GM19452 (cell line): ENCODE measurements around the gene OMG.
"Not testable (repeated sequence)": the region's sequence is repeated elsewhere in the genome, so short reads cannot be mapped to it uniquely, and the experiment has no call there.

Experiments
- ATAC-seq: cut with Tn5 transposase; IDR thresholded peaks from one replicate; pipeline ENCODE4 v1.9.1; 2021; ENCODE audit not compliant: unreplicated experiment

The OMG gene

GRCh38 chr17:31266042-31266441 lies 31.0 kb downstream of the OMG start:
- ATAC-seq, result no peak

GRCh38 chr17:31262923-31263322 lies 34.1 kb downstream of the OMG start:
- ATAC-seq, result not testable (repeated sequence)

DNA sequence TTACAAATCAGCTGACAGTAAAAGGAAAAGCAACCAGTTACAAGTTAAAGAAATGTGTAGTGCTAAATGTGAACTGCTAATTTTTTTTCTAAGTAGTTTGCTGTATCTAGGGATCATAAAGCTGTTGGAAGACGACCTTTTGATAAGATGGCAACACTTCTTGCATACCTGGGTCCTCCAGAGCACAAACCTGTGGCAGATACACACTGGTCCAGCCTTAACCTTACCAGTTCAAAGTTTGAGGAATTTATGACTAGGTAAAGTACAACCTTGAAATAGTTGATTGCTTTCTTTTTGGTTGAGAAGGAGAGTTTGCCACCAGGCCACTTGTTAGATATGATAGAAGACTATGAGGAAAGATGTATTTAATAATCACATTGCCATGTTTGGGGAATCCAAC lies 35.4 kb downstream of the OMG start:
- ATAC-seq, result no peak

GRCh38 chr17:31260151-31260550 lies 36.9 kb downstream of the OMG start:
- ATAC-seq, result no peak

DNA sequence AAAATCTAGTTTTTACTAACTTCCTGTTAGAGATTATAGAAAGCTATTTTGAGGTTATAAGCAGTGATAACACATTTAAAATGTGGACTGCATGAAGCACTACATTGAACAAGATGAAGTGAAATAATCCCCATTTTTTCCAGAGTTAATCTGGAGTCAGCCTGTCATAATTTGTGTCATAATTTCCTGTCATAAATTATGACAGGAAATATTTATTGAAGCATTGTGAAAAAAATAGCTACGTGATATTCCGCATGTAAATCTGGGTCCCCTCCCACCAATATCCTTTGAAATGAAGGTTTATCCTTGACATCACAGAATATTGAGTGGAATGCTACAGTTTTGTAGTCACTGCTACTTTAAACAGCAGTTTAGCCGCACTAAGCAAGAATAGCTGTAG lies 40.1 kb downstream of the OMG start:
- no peak for ATAC-seq

DNA sequence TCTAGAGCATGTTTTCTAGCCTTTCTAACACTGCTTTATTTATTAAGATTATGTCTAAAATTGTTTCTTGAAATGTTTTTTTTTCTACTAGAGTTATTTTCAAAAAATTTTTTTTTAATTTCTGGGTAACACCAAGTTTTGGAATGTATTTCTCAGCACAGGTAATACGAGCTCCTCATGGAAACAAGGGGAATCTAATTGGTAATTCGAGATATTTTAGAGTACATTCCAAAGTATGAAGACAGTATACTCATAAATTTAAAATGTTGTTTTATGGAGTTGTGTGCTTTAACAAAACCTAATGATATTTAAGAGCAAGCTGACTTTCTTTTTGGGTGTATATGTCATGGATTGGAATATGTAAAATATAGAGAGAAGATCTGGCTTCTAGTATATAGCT lies 42.4 kb downstream of the OMG start:
- no peak for ATAC-seq

GRCh38 chr17:31252741-31253140 lies 44.3 kb downstream of the OMG start:
- no peak for ATAC-seq

GRCh38 chr17:31251970-31252328 lies 45.1 kb downstream of the OMG start:
- ATAC-seq, result no peak

DNA sequence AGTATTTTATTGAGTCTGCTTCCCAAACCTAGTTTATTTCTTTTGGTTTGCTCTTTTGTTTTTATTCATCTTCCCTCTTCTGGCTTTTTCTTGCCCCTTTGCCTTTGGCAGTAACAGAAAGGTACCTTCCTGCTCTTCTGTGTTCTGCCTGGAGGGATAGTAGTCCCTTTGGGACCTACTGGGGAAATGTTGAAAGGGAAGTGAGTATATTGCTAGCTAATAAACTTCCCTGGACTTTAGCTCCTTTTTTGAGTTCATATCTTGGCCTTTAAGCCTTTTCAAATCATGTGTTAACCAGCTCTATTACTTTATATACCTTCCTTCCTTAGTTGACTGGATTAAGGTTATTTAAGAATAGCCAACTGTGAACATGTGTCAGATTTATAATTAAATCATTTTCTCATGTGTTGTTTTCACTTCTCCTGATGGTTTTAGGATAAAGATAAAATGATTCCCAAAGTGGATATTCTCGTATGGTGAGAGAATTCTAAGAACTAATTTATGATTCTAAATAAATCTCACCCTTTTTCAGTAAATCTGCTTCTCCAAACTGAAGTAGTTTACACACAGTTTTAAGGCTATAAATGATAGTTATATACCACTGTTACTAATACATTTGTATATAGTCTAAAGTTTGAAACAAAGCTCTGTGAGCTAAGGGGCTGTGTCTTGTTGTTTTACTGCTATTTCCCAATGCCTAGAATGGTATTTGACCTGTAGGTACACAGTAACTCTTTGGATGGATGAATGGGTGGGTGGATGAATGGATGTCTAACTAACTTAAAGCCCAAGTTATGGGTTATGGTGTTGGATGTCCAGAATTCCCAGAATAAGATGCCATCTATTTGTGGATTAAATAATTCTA lies 45.7 kb downstream of the OMG start:
- no peak for ATAC-seq

GRCh38 chr17:31250229-31250628 lies 46.8 kb downstream of the OMG start:
- no peak for ATAC-seq

GRCh38 chr17:31249835-31250141 lies 47.3 kb downstream of the OMG start:
- ATAC-seq, result no peak

DNA sequence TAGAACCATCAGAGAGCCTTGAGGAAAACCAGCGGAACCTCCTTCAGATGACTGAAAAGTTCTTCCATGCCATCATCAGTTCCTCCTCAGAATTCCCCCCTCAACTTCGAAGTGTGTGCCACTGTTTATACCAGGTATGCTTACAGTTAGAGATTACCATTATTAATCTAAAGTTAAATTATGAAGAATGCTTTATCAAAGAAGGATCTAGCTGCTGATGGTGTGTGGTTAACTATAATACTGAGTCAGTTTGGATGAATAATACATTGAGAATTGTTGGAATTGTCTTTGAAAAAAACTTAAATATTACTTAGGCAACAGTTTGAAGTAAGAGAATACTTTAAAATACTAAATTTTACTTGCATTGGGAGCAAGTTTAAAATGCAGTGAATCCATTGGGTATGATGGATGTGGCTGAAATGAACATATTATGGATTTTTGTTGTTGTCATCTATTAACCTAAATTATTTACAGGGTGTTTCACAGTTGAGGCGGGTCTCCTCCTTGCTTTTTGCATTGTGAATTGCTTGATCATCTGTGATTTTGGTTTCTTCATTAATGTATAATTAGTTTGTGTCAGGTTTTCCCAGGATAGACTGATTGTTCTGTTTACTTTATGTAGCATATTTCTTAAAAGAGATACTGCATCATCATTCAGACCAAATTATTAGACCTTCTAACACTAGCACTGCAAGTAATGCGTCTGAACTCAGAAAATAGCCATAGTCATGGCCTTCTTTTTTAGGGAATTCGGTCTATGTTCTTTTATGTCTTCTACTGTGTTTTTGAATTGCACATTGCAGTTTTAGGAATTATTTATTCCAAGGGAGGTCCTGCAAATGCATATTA lies 47.8 kb downstream of the OMG start:
- no peak for ATAC-seq
